ENCODE results near the gene MYO15A. TPM values are rescaled to one million over a fixed set of nuclear protein-coding genes. Genes with fewer than 3 reads are reported as not detected.

Gene MYO15A, protein sequence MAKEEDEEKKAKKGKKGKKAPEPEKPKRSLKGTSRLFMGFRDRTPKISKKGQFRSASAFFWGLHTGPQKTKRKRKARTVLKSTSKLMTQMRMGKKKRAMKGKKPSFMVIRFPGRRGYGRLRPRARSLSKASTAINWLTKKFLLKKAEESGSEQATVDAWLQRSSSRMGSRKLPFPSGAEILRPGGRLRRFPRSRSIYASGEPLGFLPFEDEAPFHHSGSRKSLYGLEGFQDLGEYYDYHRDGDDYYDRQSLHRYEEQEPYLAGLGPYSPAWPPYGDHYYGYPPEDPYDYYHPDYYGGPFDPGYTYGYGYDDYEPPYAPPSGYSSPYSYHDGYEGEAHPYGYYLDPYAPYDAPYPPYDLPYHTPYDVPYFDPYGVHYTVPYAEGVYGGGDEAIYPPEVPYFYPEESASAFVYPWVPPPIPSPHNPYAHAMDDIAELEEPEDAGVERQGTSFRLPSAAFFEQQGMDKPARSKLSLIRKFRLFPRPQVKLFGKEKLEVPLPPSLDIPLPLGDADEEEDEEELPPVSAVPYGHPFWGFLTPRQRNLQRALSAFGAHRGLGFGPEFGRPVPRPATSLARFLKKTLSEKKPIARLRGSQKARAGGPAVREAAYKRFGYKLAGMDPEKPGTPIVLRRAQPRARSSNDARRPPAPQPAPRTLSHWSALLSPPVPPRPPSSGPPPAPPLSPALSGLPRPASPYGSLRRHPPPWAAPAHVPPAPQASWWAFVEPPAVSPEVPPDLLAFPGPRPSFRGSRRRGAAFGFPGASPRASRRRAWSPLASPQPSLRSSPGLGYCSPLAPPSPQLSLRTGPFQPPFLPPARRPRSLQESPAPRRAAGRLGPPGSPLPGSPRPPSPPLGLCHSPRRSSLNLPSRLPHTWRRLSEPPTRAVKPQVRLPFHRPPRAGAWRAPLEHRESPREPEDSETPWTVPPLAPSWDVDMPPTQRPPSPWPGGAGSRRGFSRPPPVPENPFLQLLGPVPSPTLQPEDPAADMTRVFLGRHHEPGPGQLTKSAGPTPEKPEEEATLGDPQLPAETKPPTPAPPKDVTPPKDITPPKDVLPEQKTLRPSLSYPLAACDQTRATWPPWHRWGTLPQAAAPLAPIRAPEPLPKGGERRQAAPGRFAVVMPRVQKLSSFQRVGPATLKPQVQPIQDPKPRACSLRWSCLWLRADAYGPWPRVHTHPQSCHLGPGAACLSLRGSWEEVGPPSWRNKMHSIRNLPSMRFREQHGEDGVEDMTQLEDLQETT (N-terminal part only)
- total RNA-seq = 1.7 and 2.7 TPM in 2 replicates

DNA sequence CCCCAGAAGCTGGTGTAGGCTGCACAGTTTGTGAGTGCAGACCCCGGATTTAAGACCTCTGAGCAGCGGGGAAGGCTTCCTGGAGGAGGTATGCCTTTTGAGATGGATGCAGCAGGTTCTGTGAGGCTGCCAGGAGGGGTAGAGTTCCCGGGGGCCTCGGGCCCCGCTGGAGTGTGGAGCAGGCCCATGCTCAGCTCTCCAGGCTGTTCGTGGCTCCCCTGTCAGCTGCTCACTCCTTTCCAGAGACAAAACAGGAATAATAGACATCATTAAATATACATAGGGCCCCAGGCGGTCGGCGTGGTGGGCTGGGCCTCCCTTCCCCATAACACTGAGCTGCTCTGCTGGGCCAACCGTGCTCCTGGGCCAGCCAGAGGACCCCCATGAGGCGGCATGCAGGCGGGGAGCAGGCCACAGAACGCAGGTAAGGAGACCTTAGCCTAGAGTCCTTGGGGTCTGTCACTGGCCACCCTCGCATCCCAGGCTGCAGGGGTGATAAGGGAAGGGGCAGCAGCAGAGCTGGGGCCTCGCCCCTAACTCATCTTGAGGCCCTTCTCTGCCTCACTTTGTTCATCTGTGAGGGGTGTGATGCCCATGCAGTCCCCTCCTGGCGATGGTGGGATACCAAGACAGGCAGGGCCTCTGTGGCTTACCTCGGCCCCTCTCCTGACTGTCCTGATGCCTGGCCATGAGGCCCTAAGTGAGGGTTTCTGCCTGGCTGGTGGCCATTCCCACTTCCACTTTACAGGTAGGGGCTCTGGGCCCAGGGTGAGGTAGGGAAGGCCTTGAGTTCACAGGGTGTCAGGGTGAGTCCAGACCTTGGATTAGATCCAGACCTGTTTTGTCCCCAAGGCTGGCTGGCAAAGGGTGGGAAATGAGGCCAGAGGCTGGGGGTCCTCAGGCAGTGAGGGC is at the start of gene MYO15A:
MYO15A (plus strand) TSS at position 356 of the 912 bp plus-strand sequence. CDS start 10,045 bp downstream, outside the sequence.

DNA sequence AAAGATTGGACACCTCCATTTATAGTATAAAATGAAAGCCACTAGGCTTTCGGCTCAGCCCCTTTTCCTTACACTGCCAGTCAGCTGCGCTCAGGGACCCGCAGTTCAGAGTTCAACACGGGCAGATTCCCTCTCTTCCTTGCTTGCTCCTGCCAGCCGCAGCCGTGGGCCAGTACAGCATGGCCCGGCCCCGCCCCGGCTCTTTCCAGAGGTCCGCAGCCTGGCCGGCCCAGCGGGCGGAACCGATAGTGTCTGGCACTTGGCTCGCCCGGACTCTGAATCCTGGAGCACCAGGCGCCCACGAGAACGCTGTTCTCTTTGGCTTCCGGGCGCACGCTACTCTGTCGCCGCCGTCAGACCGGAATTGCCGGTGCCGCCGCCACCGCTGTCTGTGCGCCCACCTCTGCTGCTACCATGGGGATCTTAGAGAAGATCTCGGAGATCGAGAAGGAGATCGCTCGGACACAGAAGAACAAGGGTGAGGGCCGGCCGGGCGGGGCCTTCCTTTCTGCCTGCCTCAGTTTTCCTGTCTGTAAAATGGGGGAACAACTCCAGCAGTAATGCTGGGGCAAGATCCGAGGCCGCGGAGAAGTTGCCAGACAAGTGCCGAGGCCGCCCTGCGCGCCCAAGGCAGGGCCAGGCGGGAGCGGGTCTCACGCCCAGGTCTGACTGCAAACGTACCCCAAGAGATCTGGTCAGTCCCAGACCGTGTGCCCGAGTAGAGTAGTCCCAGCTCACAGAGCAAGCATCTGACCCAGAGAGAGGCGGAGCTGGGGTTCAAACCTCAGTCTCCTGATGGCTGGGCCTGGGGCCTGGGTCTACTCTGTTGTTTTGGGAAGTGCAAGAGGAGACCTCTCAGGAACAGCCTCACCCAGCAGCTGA is 20.7 kb upstream of the MYO15A start, which contains the start of gene DRG2:
DRG2 (plus strand) TSS at position 339 of the 882 bp plus-strand sequence; CDS start at position 415, 76 bp downstream.

DNA sequence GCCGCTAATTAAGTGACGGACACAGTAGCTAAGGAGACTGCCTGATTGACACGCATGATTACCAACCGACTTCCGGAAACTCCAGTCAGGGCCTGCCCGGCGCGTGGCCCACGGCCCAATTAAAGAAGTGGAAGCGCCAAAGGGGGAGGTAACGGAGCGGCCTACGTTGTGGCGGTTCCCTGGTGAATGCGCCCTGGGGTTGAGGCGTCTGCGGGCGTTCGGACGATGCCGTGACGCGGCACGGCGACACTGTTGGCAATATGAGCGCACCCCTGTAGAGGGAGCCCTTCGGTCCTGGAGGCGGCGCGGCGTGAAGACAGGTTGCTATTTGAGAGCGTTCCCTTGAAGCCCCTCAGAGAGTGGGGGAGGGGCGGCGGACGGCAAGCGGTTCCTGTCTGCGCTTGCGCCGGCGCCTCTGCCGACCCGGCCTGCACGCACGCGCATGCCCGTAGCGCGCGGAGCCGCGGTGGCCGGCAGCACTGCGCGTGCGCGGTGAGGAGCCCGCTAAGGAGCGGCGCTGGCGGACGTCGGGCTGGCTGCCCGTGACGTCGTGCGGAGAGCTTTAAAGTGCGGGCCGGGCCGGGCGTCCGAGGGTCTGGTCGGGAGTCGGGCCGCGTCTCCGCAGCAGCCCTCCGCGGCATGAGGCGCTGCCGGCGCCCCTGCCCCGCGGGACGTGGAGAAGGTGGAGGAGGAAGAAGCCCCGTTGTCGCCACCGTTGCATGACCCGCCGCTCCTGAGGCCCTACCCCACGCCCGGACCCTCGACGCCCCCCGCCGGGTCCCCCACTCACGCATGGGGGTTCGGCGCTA is 75.0 kb downstream of the MYO15A start, which contains the start of gene ALKBH5:
ALKBH5 (plus strand) TSS at position 495 of the 809 bp plus-strand sequence. CDS start 416 bp downstream, outside the sequence.

DNA sequence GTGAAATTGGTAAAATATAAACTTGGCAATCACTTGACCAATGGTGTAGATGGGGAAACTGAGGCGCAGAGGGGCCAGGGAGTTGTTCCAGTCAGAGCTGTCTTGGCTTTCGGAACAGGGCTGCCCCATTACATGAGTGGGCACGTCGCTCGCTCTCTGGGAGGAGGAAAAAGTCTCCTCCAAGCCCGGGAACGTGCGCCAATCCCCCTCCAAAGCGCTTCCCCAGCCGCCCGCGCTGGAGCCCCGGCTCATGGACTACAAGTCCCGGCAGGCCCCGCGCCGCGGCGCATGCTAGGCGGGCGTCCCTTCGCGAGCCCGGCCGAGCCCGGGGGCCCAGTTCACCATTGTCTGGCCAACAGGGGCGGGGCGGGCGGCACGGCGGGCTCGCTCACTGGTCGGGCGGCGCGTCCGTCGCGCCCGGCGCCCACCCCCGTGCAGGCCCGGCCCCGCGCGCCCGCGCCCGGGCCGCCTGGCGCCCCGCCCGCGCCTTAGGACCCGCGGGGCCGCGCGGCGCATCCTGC is 116.6 kb downstream of the MYO15A start, which contains the start of gene LLGL1:
LLGL1 (plus strand) TSS at position 515 of the 521 bp plus-strand sequence. CDS start 48 bp downstream, outside the sequence.

Other genes starting within 250 kb of the MYO15A start
- 18.0 and 22.0 TPM in 2 replicates for gene TOM1L2, start 136.4 kb upstream of the MYO15A start, total RNA-seq
- 0.32 and 2.1 TPM in 2 replicates for gene DRC3, start 135.9 kb upstream of the MYO15A start, total RNA-seq
- 17.2 and 19.0 TPM in 2 replicates for gene ATPAF2, start 69.6 kb upstream of the MYO15A start, total RNA-seq
- gene GID4, start 69.3 kb upstream of the MYO15A start, total RNA-seq = 5.8 and 6.8 TPM in 2 replicates
- 26.0 and 36.2 TPM in 2 replicates for gene DRG2, start 20.8 kb upstream of the MYO15A start, total RNA-seq
- 67.8 and 73.4 TPM in 2 replicates for gene ALKBH5, start 75.1 kb downstream of the MYO15A start, total RNA-seq
- 37.0 and 42.1 TPM in 2 replicates for gene LLGL1, start 116.9 kb downstream of the MYO15A start, total RNA-seq
- gene FLII, start 150.0 kb downstream of the MYO15A start, total RNA-seq = 400 and 445 TPM in 2 replicates
- 18.1 and 23.2 TPM in 2 replicates for gene MIEF2, start 151.9 kb downstream of the MYO15A start, total RNA-seq
- gene TOP3A, start 206.2 kb downstream of the MYO15A start, total RNA-seq = 7.0 and 9.6 TPM in 2 replicates
- gene SMCR8, start 206.5 kb downstream of the MYO15A start, total RNA-seq = 10.9 and 12.9 TPM in 2 replicates